WTC11 (cell line): ENCODE data around the gene KRT85. TPM values are rescaled to one million over a fixed set of nuclear protein-coding genes. Genes with fewer than 3 reads are reported as not detected.

Experiments
- ATAC-seq: fragments of 200-7000 bp; cut with Tn5 transposase; 2 replicates; pipeline ENCODE4 v1.10.0; 2021; ENCODE audit warnings: mild to moderate bottlenecking, moderate library complexity
- CTCF ChIA-PET: fragments of 300-600 bp; sonication (Branson Sonifier 250); formaldehyde crosslinking; loops from one replicate; lab custom pipeline; 2021; ENCODE audit warnings: antibody characterized with exemption; lab: Charles Lee
- POLR2A ChIA-PET: fragments of 350-600 bp; sonication (Branson Sonifier 250); formaldehyde crosslinking; loops from one replicate; lab custom pipeline; 2021; ENCODE audit warnings: antibody characterized with exemption; lab: Charles Lee
- DNase-seq: peaks from one replicate; pipeline ENCODE4 v3.0.0; 2021; ENCODE audit warnings: low spot score
- H3K27ac Mint-ChIP-seq: 2 replicates; pipeline ENCODE4 v1.8.0; 2021; ENCODE audit warnings: mixed read lengths
- H3K27me3 Mint-ChIP-seq: 2 replicates; pipeline ENCODE4 v1.8.0; 2021; ENCODE audit warnings: low read depth, mild to moderate bottlenecking, moderate library complexity, mixed read lengths
- H3K36me3 Mint-ChIP-seq: 2 replicates; pipeline ENCODE4 v1.8.0; 2021; ENCODE audit warnings: mixed read lengths
- H3K4me1 Mint-ChIP-seq: 2 replicates; pipeline ENCODE4 v1.8.0; 2022; ENCODE audit warnings: mixed read lengths
- H3K4me3 Mint-ChIP-seq: 2 replicates; pipeline ENCODE4 v1.8.0; 2021; ENCODE audit warnings: mild to moderate bottlenecking, moderate library complexity, mixed read lengths
- H3K9me3 Mint-ChIP-seq: 2 replicates; pipeline ENCODE4 v1.8.0; 2021; ENCODE audit warnings: mixed read lengths
- AFF4 ChIP-seq: sonication (generic); formaldehyde crosslinking; IDR thresholded peaks from 2 replicates; pipeline ENCODE4 v1.8.1; 2023; ENCODE audit warnings: mild to moderate bottlenecking, missing genetic modification reagents, borderline replicate concordance
- AR ChIP-seq: fragments of 250-450 bp; sonication (Bioruptor Pico); IDR thresholded peaks from 2 replicates; pipeline ENCODE4 v1.9.0; 2021; ENCODE audit warnings: mild to moderate bottlenecking
- CREB1 ChIP-seq: sonication (generic); formaldehyde crosslinking; IDR thresholded peaks from 2 replicates; pipeline ENCODE4 v1.8.0; 2023; ENCODE audit warnings: mild to moderate bottlenecking, missing genetic modification reagents
- CTCF ChIP-seq: fragments of 200-600 bp; IDR thresholded peaks from 2 replicates; pipeline ENCODE4 v1.8.0; 2022; ENCODE audit warnings: antibody characterized with exemption
- FOXK1 ChIP-seq: sonication (generic); formaldehyde crosslinking; IDR thresholded peaks from 2 replicates; pipeline ENCODE4 v1.8.0; 2022; ENCODE audit warnings: mild to moderate bottlenecking, moderate library complexity, missing genetic modification reagents
- IRF1 ChIP-seq: sonication (generic); formaldehyde crosslinking; IDR thresholded peaks from 2 replicates; pipeline ENCODE4 v1.8.0; 2023; ENCODE audit warnings: missing genetic modification reagents
- IRF2 ChIP-seq: sonication (generic); formaldehyde crosslinking; IDR thresholded peaks from 2 replicates; pipeline ENCODE4 v1.8.0; 2022; ENCODE audit warnings: low read depth, missing genetic modification reagents, borderline replicate concordance
- KAT7 ChIP-seq: sonication (generic); formaldehyde crosslinking; IDR thresholded peaks from 2 replicates; pipeline ENCODE4 v1.8.1; 2023; ENCODE audit warnings: missing genetic modification reagents, mild to moderate bottlenecking, borderline replicate concordance
- MYBL2 ChIP-seq: sonication (generic); formaldehyde crosslinking; IDR thresholded peaks from 2 replicates; pipeline ENCODE4 v1.8.1; 2023; ENCODE audit warnings: mild to moderate bottlenecking, moderate library complexity, missing genetic modification reagents
- NR3C1 ChIP-seq: sonication (generic); formaldehyde crosslinking; conservative IDR thresholded peaks from 2 replicates; pipeline ENCODE4 v1.8.1; 2023; ENCODE audit warnings: low read depth, mild to moderate bottlenecking, missing genetic modification reagents
- PREB ChIP-seq: sonication (generic); formaldehyde crosslinking; IDR thresholded peaks from 2 replicates; pipeline ENCODE4 v1.8.1; 2022; ENCODE audit warnings: mild to moderate bottlenecking, missing genetic modification reagents, moderate library complexity, borderline replicate concordance
- TEAD4 ChIP-seq: sonication (generic); formaldehyde crosslinking; IDR thresholded peaks from 2 replicates; pipeline ENCODE4 v1.8.0; 2022; ENCODE audit warnings: mild to moderate bottlenecking, missing genetic modification reagents
- TP53 ChIP-seq: sonication (generic); formaldehyde crosslinking; IDR thresholded peaks from 2 replicates; pipeline ENCODE4 v1.8.1; 2023; ENCODE audit warnings: mild to moderate bottlenecking, missing genetic modification reagents
- ZNF532 ChIP-seq: fragments of 250-450 bp; sonication (Bioruptor Pico); IDR thresholded peaks from 2 replicates; pipeline ENCODE4 v1.9.0; 2021; ENCODE audit warnings: mild to moderate bottlenecking, borderline replicate concordance
- total RNA-seq: library from RNA; stranded (reverse); gene quantifications from 3 replicates; pipeline ENCODE4 v1.2.3, GENCODE V29; 2021

Gene KRT85
- total RNA-seq, 1 experiment from 2014 or later, result not detected

GRCh38 chr12:52364061-52364460, 3.2 kb downstream of the KRT85 start:
- no peak overlapping the region for H3K4me3 Mint-ChIP-seq
- peaks cover under 1% of the 10 kb centered on the region; the same call in 1 of the 2 replicates for H3K4me1 Mint-ChIP-seq
- no peak for DNase-seq
- no peaks in the 10 kb centered on the region for H3K36me3 Mint-ChIP-seq
- no peak overlapping the region for H3K27ac Mint-ChIP-seq
- CTCF ChIA-PET, result interaction anchor here (0.8 to 1.5 kb wide), 6 partner anchors 8 to 507 kb away, joined by 3 to 5 read pairs (median 4); no protein-coding TSS in a partner anchor
- TF ChIP-seq CREB1 (CRISPR knock-in tag) (no peak), FOXK1 (CRISPR knock-in tag) (no peak), AFF4 (CRISPR knock-in tag) (no peak), TP53 (no peak)
- TF ChIP-seq, all 79 proteins: peak for 0
- H3K9me3 Mint-ChIP-seq, result no peaks in the 10 kb centered on the region
- no peaks in the 10 kb centered on the region for H3K27me3 Mint-ChIP-seq
- no peak for ATAC-seq
- POLR2A ChIA-PET, result no interaction called here

- ChIA-PET POLR2A (no interaction called here), CTCF (interaction anchor here (1.0 to 2.6 kb wide), 2 partner anchors 36 to 508 kb away, joined by 3 to 12 read pairs; no protein-coding TSS in a partner anchor)
- no peak for TF ChIP-seq CTCF
- no peak for TF ChIP-seq ZNF532 (CRISPR knock-in tag)
- TF ChIP-seq TEAD4 (CRISPR knock-in tag), result no peak
- no peak for TF ChIP-seq MYBL2 (CRISPR knock-in tag)
- DNase-seq (no peak), ATAC-seq (no peak)
- H3K27ac Mint-ChIP-seq, result no peak overlapping the region
- no peaks in the 10 kb centered on the region for H3K9me3 Mint-ChIP-seq
- H3K27me3 Mint-ChIP-seq, result no peaks in the 10 kb centered on the region
- no peaks in the 10 kb centered on the region for H3K36me3 Mint-ChIP-seq
- peaks cover 9% of the 10 kb centered on the region; the same call in 1 of the 2 replicates for H3K4me1 Mint-ChIP-seq
- H3K4me3 Mint-ChIP-seq, result no peak overlapping the region
Observed at GRCh38 chr12:52363111-52363679, 4.1 kb downstream of the KRT85 start.

- H3K36me3 Mint-ChIP-seq, result no peaks in the 10 kb centered on the region
- H3K27ac Mint-ChIP-seq, result no peak overlapping the region
- ChIA-PET POLR2A (no interaction called here), CTCF (interaction anchor here (0.7 to 2.6 kb wide), 41 partner anchors 9 to 517 kb away, joined by 3 to 19 read pairs (median 4); partner anchors contain the start of genes KRT5 and KRT83)
- H3K9me3 Mint-ChIP-seq, result no peaks in the 10 kb centered on the region
- H3K4me3 Mint-ChIP-seq, result no peak overlapping the region
- DNase-seq, result peak; percentile 57
- ATAC-seq, result peak; percentile 26; the same call in 1 of the 2 replicates
- H3K27me3 Mint-ChIP-seq, result no peaks in the 10 kb centered on the region
- peaks cover 15% of the 10 kb centered on the region; the same call in 1 of the 2 replicates for H3K4me1 Mint-ChIP-seq
- TF ChIP-seq PREB (no peak), KAT7 (no peak), IRF1 (CRISPR knock-in tag) (no peak), AR (CRISPR knock-in tag) (no peak), IRF2 (CRISPR knock-in tag) (no peak), NR3C1 (CRISPR knock-in tag) (no peak)
Observed at GRCh38 chr12:52362118-52362726, 5.1 kb downstream of the KRT85 start.
